Adrenal gland (tissue), 12 donors: Measurements from ENCODE around the gene CCDC146. TPM values are rescaled to one million over a fixed set of nuclear protein-coding genes. Genes with fewer than 3 reads are reported as not detected.
A peak's percentile ranks its signal among the peaks of the same experiment; 100 is the strongest.
"Not testable (repeated sequence)": the region's sequence is repeated elsewhere in the genome, so short reads cannot be mapped to it uniquely, and the experiment has no call there.

Experiments used
- DNase-seq, 7 donors: peaks; one replicate each; pipeline ENCODE4 v3.0.0-alpha.2; 2019 to 2020
- H3K27ac ChIP-seq, 5 donors: fragments of 200-600 bp; sonication (generic) in 4 of 5; 1 replicate in 3 of 5; 2 replicates in 2 of 5; pipeline versions ENCODE4 v1.5.1 to v1.8.0; 2016 to 2020; ENCODE audit warnings: mild to moderate bottlenecking in 1 of 5
- H3K27me3 ChIP-seq: fragments of 200-600 bp; 2 replicates; pipeline ENCODE4 v1.8.0; 2021
- H3K36me3 ChIP-seq, 2 donors: fragments of 200-600 bp; replicated peaks in 1 of 2; 1 replicate in 1 of 2; 2 replicates in 1 of 2; pipeline versions ENCODE4 v1.5.1 to v1.8.0; 2018 to 2022
- H3K4me1 ChIP-seq, 2 donors: fragments of 200-600 bp; replicated peaks in 1 of 2; 1 replicate in 1 of 2; 2 replicates in 1 of 2; pipeline versions ENCODE4 v1.5.1 to v1.8.0; 2018 to 2021
- H3K4me3 ChIP-seq, 4 donors: fragments of 200-600 bp; sonication (generic) in 3 of 4; one replicate each; pipeline ENCODE4 v1.5.1; 2016 to 2018
- H3K9me3 ChIP-seq, 3 donors: fragments of 200-600 bp; sonication (generic) in 1 of 3; replicated peaks in 1 of 3; 1 replicate in 2 of 3; 2 replicates in 1 of 3; pipeline versions ENCODE4 v1.5.1 to v1.8.0; 2016 to 2021
- CTCF ChIP-seq, 6 experiments: fragments of 450-650 bp in 4 of 6; fragments of 200-600 bp in 2 of 6; sonication (generic) in 1 of 6; IDR thresholded peaks; 1 replicate in 5 of 6; 2 replicates in 1 of 6; pipeline versions ENCODE4 v1.5.1 to v1.8.0; 2016 to 2021; ENCODE audit warnings: antibody characterized with exemption in 6 of 6, mild to moderate bottlenecking in 2 of 6, moderate library complexity in 1 of 6
- POLR2A ChIP-seq, 2 donors: fragments of 450-650 bp; IDR thresholded peaks; one replicate each; pipeline ENCODE4 v1.6.1; 2017; ENCODE audit warnings: antibody characterized with exemption in 2 of 2, mild to moderate bottlenecking in 2 of 2, moderate library complexity in 1 of 2
- WGBS, 4 donors: extraction: QIAGEN DNeasy Blood & Tissue Kit in 2 of 4; methylation state at CpG; one replicate each; pipeline versions ENCODE4 v1.1.5 to v1.1.7; 2013 to 2017; 5-methylcytosine and 5-hydroxymethylcytosine counted together
- intact Hi-C, 2 donors: fragments of 100-400 bp; cut with DNase I; formaldehyde crosslinking; loops; one replicate each; pipeline versions ENCODE4 v1.14.1 to v1.15.0; 2022 to 2023
- polyA plus RNA-seq, 3 donors: library from polyadenylated mRNA; stranded (reverse); fragments of 200-250 nt in 2 of 3; fragments of 350-450 nt in 1 of 3; fragmentation: Illumina TruSeq in 1 of 3; extraction: RNeasy Lipid Tissue Mini Kit (QIAGEN cat#74804) in 1 of 3; gene quantifications; one replicate each; pipeline ENCODE4 v1.2.3, GENCODE V29; 2013 to 2014
- total RNA-seq, 9 donors: library from RNA; depleted of rRNA in 4 of 9; stranded (reverse); fragments of >200 nt in 4 of 9; fragments of 120-200 nt in 1 of 9; fragmentation: NEBNext Ultra II Directional in 1 of 9; extraction: Animal tissue kit (Norgen Biotek cat#: 25700) in 1 of 9; gene quantifications; one replicate each; pipeline versions ENCODE4 v1.1.0 to v1.2.4, GENCODE V29; 2013 to 2023
- donor health status: healthy with polysubstance abuse.
- donor health status: Bipolar disorder and iron deficiency.
- donor health status: DM: yes; HTN: yes; CAD: no.
- donor health status: DM: no; HTN: no; CAD: no.
- donor health status: DM: no; HTN: no; CAD: no.
- donor health status: DM: yes; HTN: yes; CAD: no.

CCDC146 gene
- total and polyA plus RNA-seq, 12 donors = 0.79 to 8.7 (median 5.1) TPM

GRCh38 chr7:77329466-77330168 is 207.2 kb downstream of the CCDC146 start:
- Histone ChIP-seq H3K27ac (peak overlapping the region in 1 of 5 donors; percentile 13), H3K36me3 (no peaks in the 10 kb centered on the region), H3K9me3 (no peaks in the 10 kb centered on the region), H3K4me3 (no peak overlapping the region), H3K4me1 (peaks cover 16 to 32% of the 10 kb centered on the region in 2 donors), H3K27me3 (no peaks in the 10 kb centered on the region)
- intact Hi-C loops = loop anchor here in 1 of 2 donors (10.0 kb wide), 2 partner anchors 85 to 205 kb away; partner anchors contain the start of gene CCDC146
- no peak for DNase-seq
- 89 to 92% (median 90%) methylated on average over 4 of the region's 4 CpGs for WGBS, 4 donors
- TF ChIP-seq POLR2A (IDR thresholded peaks at IDR 0.05) (no peak), CTCF (IDR thresholded peaks at IDR 0.05) (no peak)

GRCh38 chr7:77330169-77330882 is 207.9 kb downstream of the CCDC146 start:
- TF ChIP-seq POLR2A (IDR thresholded peaks at IDR 0.05) (no peak), CTCF (IDR thresholded peaks at IDR 0.05) (no peak)
- intact Hi-C loops = loop anchor here in 1 of 2 donors (10.0 kb wide), 1 partner anchor 206 kb away; the partner anchor contains the start of gene CCDC146
- Histone ChIP-seq H3K27me3 (no peaks in the 10 kb centered on the region), H3K4me1 (peaks cover 16 to 32% of the 10 kb centered on the region in 2 donors), H3K4me3 (no peak overlapping the region), H3K27ac (peak overlapping the region in 1 of 5 donors; percentile 13), H3K9me3 (no peaks in the 10 kb centered on the region), H3K36me3 (no peaks in the 10 kb centered on the region)
- 60 to 71% (median 67%) methylated on average over 6 of the region's 6 CpGs for WGBS, 4 donors
- no peak for DNase-seq

- Histone ChIP-seq H3K36me3 (no peaks in the 10 kb centered on the region), H3K27ac (no peak overlapping the region), H3K4me3 (no peak overlapping the region), H3K4me1 (peaks cover 16 to 29% of the 10 kb centered on the region in 2 donors), H3K9me3 (no peaks in the 10 kb centered on the region), H3K27me3 (no peaks in the 10 kb centered on the region)
- DNase-seq = peak; percentile 56 to 86 (median 71)
- 52 to 90% (median 60%) methylated on average over 2 to 3 of the region's 3 CpGs for WGBS, 4 donors
- TF ChIP-seq POLR2A (IDR thresholded peaks at IDR 0.05) (no peak), CTCF (IDR thresholded peaks at IDR 0.05) (peak; percentile 48 to 89 (median 80))
- intact Hi-C loops = loop anchor here in 1 of 2 donors (10.0 kb wide), 1 partner anchor 207 kb away; the partner anchor contains the start of gene CCDC146
Observed at GRCh38 chr7:77331938-77332695, 209.7 kb downstream of the CCDC146 start.

- H3K27me3 ChIP-seq, H3K4me3 ChIP-seq, DNase-seq, H3K36me3 ChIP-seq, H3K9me3 ChIP-seq, H3K27ac ChIP-seq: not testable (repeated sequence)
- intact Hi-C loops = loop anchor here in 1 of 2 donors (10.0 kb wide), 1 partner anchor 209 kb away; the partner anchor contains the start of gene CCDC146
- H3K4me1 ChIP-seq = peaks cover 3 to 11% of the 10 kb centered on the region in 2 donors
- 94 to 100% (median 96%) methylated on average over 2 of the region's 2 CpGs for whole genome bisulfite sequencing, 4 donors
Observed at GRCh38 chr7:77334039-77334438, 211.6 kb downstream of the CCDC146 start.
